A549 (cell line): ENCODE results near the gene PLPP3. TPM values are rescaled to one million over a fixed set of nuclear protein-coding genes. Genes with fewer than 3 reads are reported as not detected.

ENCODE experiments used
- ATAC-seq, 2 experiments: fragments of 200-7000 bp in 1 of 2; fragments of >200 bp in 1 of 2; cut with Nextera tagmentation in 1 of 2; cut with Tn5 transposase in 1 of 2; 3 replicates each; pipeline versions ENCODE4 v1.8.0 to v1.9.1; 2018 to 2020; ENCODE audit warnings: mild to moderate bottlenecking in 1 of 2, moderate library complexity in 1 of 2
- CTCF ChIA-PET: fragments of 300-600 bp; sonication (Branson Sonifier 250); formaldehyde crosslinking; extraction: SDS; loops from one replicate; lab custom pipeline; 2021; ENCODE audit warnings: antibody characterized with exemption, inconsistent platforms; lab: Yijun Ruan, JAX
- POLR2A ChIA-PET: fragments of 350-600 bp; formaldehyde crosslinking; extraction: SDS; loops from one replicate; lab custom pipeline; 2021; ENCODE audit warnings: antibody characterized with exemption, inconsistent platforms; lab: Yijun Ruan, JAX
- DNase-seq, 2 experiments: peaks; one replicate each; pipeline versions ENCODE4 v3.0.0 to v3.0.0-alpha.2; 2011 to 2016; ENCODE audit warnings: low read depth in 1 of 2, low spot score in 1 of 2
- FAIRE-seq: peaks from 2 replicates; lab custom pipeline; 2011; peaks lifted over from hg19 to GRCh38; lab: Jason Lieb, UNC
- H3K27ac ChIP-seq, 2 experiments: fragments of >200 bp; sonication (Bioruptor Twin); formaldehyde crosslinking; 3 replicates each; pipeline ENCODE4 v1.5.1; 2016 to 2017
- H3K4me1 ChIP-seq: fragments of >200 bp; sonication (Bioruptor Twin); formaldehyde crosslinking; 3 replicates; pipeline ENCODE4 v1.6.1; 2016
- H3K4me2 ChIP-seq: fragments of >200 bp; sonication (Bioruptor Twin); formaldehyde crosslinking; 3 replicates; pipeline ENCODE4 v1.6.1; 2016
- H3K4me3 ChIP-seq: fragments of >200 bp; sonication (Bioruptor Twin); formaldehyde crosslinking; 3 replicates; pipeline ENCODE4 v1.5.1; 2016
- H3K9me3 ChIP-seq: fragments of >200 bp; sonication (Bioruptor Twin); formaldehyde crosslinking; 3 replicates; pipeline ENCODE4 v1.6.1; 2016
- BHLHE40 ChIP-seq: IDR thresholded peaks from 2 replicates; pipeline ENCODE4 v1.6.1; 2012; ENCODE audit warnings: low read depth, low read length, inconsistent platforms
- CBX2 ChIP-seq: fragments of 200-600 bp; sonication (generic); IDR thresholded peaks from 2 replicates; pipeline ENCODE4 v1.6.1; 2016; ENCODE audit warnings: low read depth, mild to moderate bottlenecking, borderline replicate concordance
- CHD4 ChIP-seq: fragments of 200-600 bp; sonication (generic); IDR thresholded peaks from 2 replicates; pipeline ENCODE4 v1.6.1; 2016; ENCODE audit warnings: antibody characterized with exemption, mild to moderate bottlenecking, borderline replicate concordance
- FOSL2 ChIP-seq, 2 experiments: fragments of 450-650 bp in 1 of 2; fragments of >200 bp in 1 of 2; sonication (Bioruptor Twin) in 1 of 2; formaldehyde crosslinking; IDR thresholded peaks; 2 replicates each; pipeline versions ENCODE4 v1.5.0 to v1.6.1; 2016 to 2020; ENCODE audit warnings: mild to moderate bottlenecking in 1 of 2, moderate library complexity in 1 of 2
- HEYL ChIP-seq: fragments of 250-450 bp; sonication (Bioruptor Pico); IDR thresholded peaks from 2 replicates; pipeline ENCODE4 v1.8.0; 2021; ENCODE audit warnings: mild to moderate bottlenecking, moderate library complexity
- HOXA7 ChIP-seq: fragments of 250-450 bp; sonication (Bioruptor Pico); IDR thresholded peaks from 2 replicates; pipeline ENCODE4 v1.5.0; 2020; ENCODE audit warnings: mild to moderate bottlenecking, moderate library complexity
- JUNB ChIP-seq: fragments of >200 bp; sonication (Bioruptor Twin); formaldehyde crosslinking; IDR thresholded peaks from 2 replicates; pipeline ENCODE4 v1.6.1; 2016
- MAFK ChIP-seq: fragments of 450-650 bp; IDR thresholded peaks from 2 replicates; pipeline ENCODE4 v1.6.1; 2014; ENCODE audit not compliant: partially characterized antibody
- MAZ ChIP-seq: fragments of 150-350 bp; IDR thresholded peaks from 2 replicates; pipeline ENCODE4 v1.6.1; 2014; ENCODE audit warnings: antibody characterized with exemption, low read depth, low read length, borderline replicate concordance
- NPAS2 ChIP-seq: fragments of 250-450 bp; sonication (Bioruptor Pico); IDR thresholded peaks from 2 replicates; pipeline ENCODE4 v1.8.0; 2022; ENCODE audit warnings: mild to moderate bottlenecking, moderate library complexity, borderline replicate concordance
- NR3C1 ChIP-seq: fragments of >200 bp; sonication (Bioruptor Twin); formaldehyde crosslinking; IDR thresholded peaks from 3 replicates; pipeline ENCODE4 v1.6.1; 2017
- POLR2A ChIP-seq: IDR thresholded peaks from 2 replicates; pipeline ENCODE4 v1.6.1; 2012; ENCODE audit warnings: mild to moderate bottlenecking, low read length
- RAD21 ChIP-seq, 2 experiments: fragments of >200 bp in 1 of 2; sonication (Bioruptor Twin) in 1 of 2; formaldehyde crosslinking in 1 of 2; IDR thresholded peaks in 1 of 2; conservative IDR thresholded peaks in 1 of 2; 2 replicates in 1 of 2; 3 replicates in 1 of 2; pipeline ENCODE4 v1.6.1; 2012 to 2018; ENCODE audit warnings: inconsistent platforms in 1 of 2
- RARB ChIP-seq: fragments of 250-450 bp; sonication (Bioruptor Pico); IDR thresholded peaks from 2 replicates; pipeline ENCODE4 v1.8.0; 2021; ENCODE audit warnings: mild to moderate bottlenecking, moderate library complexity
- SMC3 ChIP-seq: fragments of >200 bp; sonication (Bioruptor Twin); formaldehyde crosslinking; IDR thresholded peaks from 3 replicates; pipeline ENCODE4 v1.6.1; 2018; ENCODE audit warnings: inconsistent platforms
- SREBF2 ChIP-seq: fragments of 450-650 bp; IDR thresholded peaks from 2 replicates; pipeline ENCODE4 v1.6.1; 2014; ENCODE audit warnings: mild to moderate bottlenecking, moderate library complexity
- TP53 ChIP-seq: fragments of 250-450 bp; sonication (Bioruptor Pico); IDR thresholded peaks from 2 replicates; pipeline ENCODE4 v1.5.0; 2021; ENCODE audit warnings: mild to moderate bottlenecking, moderate library complexity
- ZC3H11A ChIP-seq: fragments of 450-650 bp; IDR thresholded peaks from 2 replicates; pipeline ENCODE4 v1.6.1; 2014; ENCODE audit warnings: antibody characterized with exemption, mild to moderate bottlenecking
- ZNF302 ChIP-seq: fragments of 250-450 bp; sonication (Bioruptor Pico); IDR thresholded peaks from 2 replicates; pipeline ENCODE4 v1.9.0; 2021; ENCODE audit warnings: inconsistent platforms, mild to moderate bottlenecking, moderate library complexity
- WGBS: methylation state at CpG from one replicate; pipeline ENCODE4 v1.1.6; 2017; ENCODE audit errors: missing lambda C conversion rate; 5-methylcytosine and 5-hydroxymethylcytosine counted together
- polyA plus RNA-seq, 4 experiments: library from polyadenylated mRNA; depleted of rRNA in 3 of 4; stranded (reverse); fragments of >200 nt; fragmentation: RNase III in 1 of 4; extraction: RNeasy Plus Mini Kit Qiagen cat#74134 plus additional on column Dnase treatment in 1 of 4; gene quantifications; 2 replicates in 3 of 4; 3 replicates in 1 of 4; pipeline ENCODE4 v1.2.3, GENCODE V29; 2011 to 2017
- TF ChIP-seq, protein P1 (sequence below): fragments of 250-450 bp; sonication (Bioruptor Pico); IDR thresholded peaks from 2 replicates; pipeline ENCODE4 v1.5.0; 2021; ENCODE audit warnings: mild to moderate bottlenecking, moderate library complexity, borderline replicate concordance
- TF ChIP-seq, protein P2 (sequence below): fragments of >200 bp; sonication (Bioruptor Twin); formaldehyde crosslinking; IDR thresholded peaks from 3 replicates; pipeline ENCODE4 v1.6.1; 2016
- TF ChIP-seq, protein P3 (sequence below): fragments of 150-350 bp; IDR thresholded peaks from 2 replicates; pipeline ENCODE4 v1.6.1; 2014; ENCODE audit warnings: low read depth, mild to moderate bottlenecking, low read length

PLPP3 gene
- polyA plus RNA-seq, 2 of the 4 experiments (the other 2 are of a cell fraction) = 23.6 to 25.6 TPM

DNA sequence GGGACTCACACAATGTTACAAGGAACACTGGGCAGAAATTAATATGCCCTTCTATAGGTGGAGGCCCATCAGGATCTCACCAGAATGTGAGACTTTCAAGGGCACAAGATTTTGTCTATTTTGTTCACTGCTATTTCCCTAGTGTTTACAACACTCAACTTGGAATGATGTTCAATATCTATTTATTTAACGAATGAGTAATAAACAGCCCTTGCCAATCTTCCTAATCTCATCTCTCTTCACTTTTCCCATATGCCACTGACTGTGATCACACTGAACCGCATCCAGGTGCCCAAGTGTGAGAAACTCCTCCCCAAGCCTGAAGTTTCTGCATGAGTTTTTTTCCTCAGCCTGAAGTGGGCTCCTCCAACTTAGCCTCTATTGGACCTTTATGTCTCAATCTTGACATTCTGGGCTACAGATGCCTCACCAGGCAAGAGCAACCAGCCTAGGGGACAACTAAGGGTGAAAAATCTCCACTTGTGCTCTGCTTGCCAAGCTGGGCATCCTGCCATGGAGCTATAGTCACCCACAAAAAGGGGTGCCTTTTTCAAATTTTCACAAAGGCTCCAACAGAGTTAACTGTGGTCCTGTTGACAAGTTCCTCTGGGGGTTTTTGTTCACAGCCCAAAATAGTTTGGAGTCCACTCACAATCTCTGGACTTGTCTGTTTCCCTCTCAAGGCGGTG lies 105.6 kb downstream of the PLPP3 start (continued):
- TF ChIP-seq ZNF302 (CRISPR knock-in tag) = no peak
- TF ChIP-seq, all 56 proteins: peak for 0

DNA sequence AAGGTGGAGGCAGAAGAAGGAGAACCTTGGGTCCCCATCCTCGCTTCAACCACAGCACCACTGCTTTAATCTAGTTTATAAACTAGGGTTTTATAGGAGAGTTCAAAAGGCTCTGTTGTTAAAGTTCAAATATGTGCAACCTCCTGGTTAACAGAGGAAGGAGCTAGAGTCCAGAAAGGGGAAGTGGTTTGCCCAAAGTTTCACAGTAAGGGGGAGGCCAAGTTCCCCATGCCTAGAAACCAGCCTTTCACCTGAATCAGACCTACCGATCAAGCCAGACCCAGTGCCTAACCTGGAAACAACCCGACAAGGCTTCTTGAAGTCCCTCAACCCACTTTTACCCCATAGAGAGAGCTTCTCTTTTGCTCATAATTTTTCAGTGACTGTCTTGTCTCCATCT lies 106.5 kb downstream of the PLPP3 start:
- no peak for FAIRE-seq
- Histone ChIP-seq H3K9me3 (no peaks in the 10 kb centered on the region), H3K4me3 (no peak overlapping the region), H3K4me2 (no peak overlapping the region), H3K4me1 (peaks cover 6% of the 10 kb centered on the region; the same call in 1 of the 3 replicates), H3K27ac (no peak overlapping the region)
- ChIA-PET CTCF (no interaction called here), POLR2A (no interaction called here)
- TF ChIP-seq NR3C1 = no peak
- TF ChIP-seq, protein P1, sequence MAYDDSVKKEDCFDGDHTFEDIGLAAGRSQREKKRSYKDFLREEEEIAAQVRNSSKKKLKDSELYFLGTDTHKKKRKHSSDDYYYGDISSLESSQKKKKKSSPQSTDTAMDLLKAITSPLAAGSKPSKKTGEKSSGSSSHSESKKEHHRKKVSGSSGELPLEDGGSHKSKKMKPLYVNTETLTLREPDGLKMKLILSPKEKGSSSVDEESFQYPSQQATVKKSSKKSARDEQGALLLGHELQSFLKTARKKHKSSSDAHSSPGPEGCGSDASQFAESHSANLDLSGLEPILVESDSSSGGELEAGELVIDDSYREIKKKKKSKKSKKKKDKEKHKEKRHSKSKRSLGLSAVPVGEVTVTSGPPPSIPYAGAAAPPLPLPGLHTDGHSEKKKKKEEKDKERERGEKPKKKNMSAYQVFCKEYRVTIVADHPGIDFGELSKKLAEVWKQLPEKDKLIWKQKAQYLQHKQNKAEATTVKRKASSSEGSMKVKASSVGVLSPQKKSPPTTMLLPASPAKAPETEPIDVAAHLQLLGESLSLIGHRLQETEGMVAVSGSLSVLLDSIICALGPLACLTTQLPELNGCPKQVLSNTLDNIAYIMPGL (CRISPR knock-in tag) = no peak
- TF ChIP-seq ZC3H11A = no peak
- TF ChIP-seq SREBF2 = no peak
- TF ChIP-seq CHD4 = no peak
- TF ChIP-seq POLR2A = no peak
- 91% methylated on average over 3 of the region's 3 CpGs for WGBS
- no peak for DNase-seq
- no peak for ATAC-seq

DNA sequence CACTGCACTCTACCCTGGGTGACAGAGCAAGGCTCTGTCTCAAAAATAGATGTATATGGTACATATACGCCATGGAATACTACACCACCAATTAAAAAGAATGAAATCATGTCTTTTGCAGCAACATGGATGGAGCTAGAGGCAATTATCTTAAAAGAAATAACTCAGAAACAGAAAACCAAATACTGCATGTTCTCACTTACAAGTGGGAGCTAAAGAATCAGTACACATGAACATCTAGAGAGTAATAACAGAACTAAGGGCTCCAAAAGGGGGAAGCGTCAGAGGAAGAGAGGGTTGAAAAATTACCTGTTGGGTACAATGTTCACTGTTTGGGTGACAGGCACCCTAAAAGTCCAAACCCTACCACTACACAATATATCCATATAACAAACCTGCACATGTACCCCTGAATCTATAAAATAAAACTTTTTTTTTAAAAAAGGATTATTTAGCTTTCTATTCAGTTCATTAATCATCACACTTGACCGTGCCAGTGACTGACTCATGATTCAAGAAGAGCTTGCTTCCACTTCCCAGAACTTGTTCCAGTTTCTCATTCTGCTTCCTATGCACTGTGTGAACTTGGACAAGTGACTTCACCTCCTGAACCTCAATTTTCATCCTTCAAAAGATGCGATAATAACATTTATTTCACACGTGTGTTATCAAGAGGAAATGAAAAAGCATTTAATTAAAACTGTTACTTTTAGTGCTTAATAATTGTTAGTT lies 109.6 kb downstream of the PLPP3 start:
- CTCF ChIA-PET = interaction anchor here (0.9 kb wide), 1 partner anchor 9 kb away, joined by 3 read pairs; no protein-coding TSS in a partner anchor
- TF ChIP-seq FOSL2 (IDR thresholded peaks at IDR 0.05) (no peak), FOSL2 (CRISPR knock-in tag; IDR thresholded peaks at IDR 0.05) (no peak), RAD21 (conservative IDR thresholded peaks at IDR 0.05 in 1 of 2, IDR thresholded peaks at IDR 0.05 in 1 of 2) (no peak), SMC3 (no peak), NPAS2 (CRISPR knock-in tag) (no peak), RARB (no peak), HEYL (no peak), MAFK (no peak), MAZ (no peak), JUNB (no peak), BHLHE40 (no peak), CBX2 (no peak), TP53 (CRISPR knock-in tag) (no peak), HOXA7 (CRISPR knock-in tag) (no peak)
- TF ChIP-seq, protein P2, sequence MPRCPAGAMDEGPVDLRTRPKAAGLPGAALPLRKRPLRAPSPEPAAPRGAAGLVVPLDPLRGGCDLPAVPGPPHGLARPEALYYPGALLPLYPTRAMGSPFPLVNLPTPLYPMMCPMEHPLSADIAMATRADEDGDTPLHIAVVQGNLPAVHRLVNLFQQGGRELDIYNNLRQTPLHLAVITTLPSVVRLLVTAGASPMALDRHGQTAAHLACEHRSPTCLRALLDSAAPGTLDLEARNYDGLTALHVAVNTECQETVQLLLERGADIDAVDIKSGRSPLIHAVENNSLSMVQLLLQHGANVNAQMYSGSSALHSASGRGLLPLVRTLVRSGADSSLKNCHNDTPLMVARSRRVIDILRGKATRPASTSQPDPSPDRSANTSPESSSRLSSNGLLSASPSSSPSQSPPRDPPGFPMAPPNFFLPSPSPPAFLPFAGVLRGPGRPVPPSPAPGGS = no peak
- TF ChIP-seq, protein P3, sequence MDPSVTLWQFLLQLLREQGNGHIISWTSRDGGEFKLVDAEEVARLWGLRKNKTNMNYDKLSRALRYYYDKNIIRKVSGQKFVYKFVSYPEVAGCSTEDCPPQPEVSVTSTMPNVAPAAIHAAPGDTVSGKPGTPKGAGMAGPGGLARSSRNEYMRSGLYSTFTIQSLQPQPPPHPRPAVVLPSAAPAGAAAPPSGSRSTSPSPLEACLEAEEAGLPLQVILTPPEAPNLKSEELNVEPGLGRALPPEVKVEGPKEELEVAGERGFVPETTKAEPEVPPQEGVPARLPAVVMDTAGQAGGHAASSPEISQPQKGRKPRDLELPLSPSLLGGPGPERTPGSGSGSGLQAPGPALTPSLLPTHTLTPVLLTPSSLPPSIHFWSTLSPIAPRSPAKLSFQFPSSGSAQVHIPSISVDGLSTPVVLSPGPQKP = no peak
- no peak for DNase-seq
- no peak overlapping the region for H3K4me2 ChIP-seq
- no peak for ATAC-seq
- POLR2A ChIA-PET = no interaction called here
- H3K27ac ChIP-seq = no peak overlapping the region
- no peaks in the 10 kb centered on the region for H3K9me3 ChIP-seq
- H3K4me3 ChIP-seq = no peak overlapping the region
- FAIRE-seq = no peak
- WGBS = 84% methylated on average over 5 of the region's 5 CpGs
- H3K4me1 ChIP-seq = peaks cover 6% of the 10 kb centered on the region; the same call in 1 of the 3 replicates
